Neural cell (in vitro differentiated cells): ENCODE results near the gene FREY1.
A peak's percentile ranks its signal among the peaks of the same experiment; 100 is the strongest.

Experiments used
- EP300 ChIP-seq: fragments of 450-650 bp; conservative IDR thresholded peaks from 2 replicates; pipeline ENCODE4 v1.6.1; 2014; ENCODE audit warnings: antibody characterized with exemption, mild to moderate bottlenecking, moderate library complexity; ENCODE audit not compliant: poor library complexity, severe bottlenecking
- EZH2 ChIP-seq: fragments of 200-600, 300-800 bp; shearing (Covaris generic), sonication (generic); IDR thresholded peaks from 2 replicates; pipeline ENCODE4 v1.6.1; 2014; ENCODE audit warnings: antibody characterized with exemption, low read length, borderline replicate concordance, mild to moderate bottlenecking; ENCODE audit not compliant: insufficient read depth, poor library complexity, severe bottlenecking
- POLR2AphosphoS5 ChIP-seq: IDR thresholded peaks from 2 replicates; pipeline ENCODE4 v1.6.1; 2012
- SMC3 ChIP-seq: fragments of 450-650 bp; conservative IDR thresholded peaks from 2 replicates; pipeline ENCODE4 v1.6.1; 2014; ENCODE audit warnings: antibody characterized with exemption, mild to moderate bottlenecking, moderate library complexity; ENCODE audit not compliant: poor library complexity
- TF ChIP-seq, protein P1 (sequence below): IDR thresholded peaks from 2 replicates; pipeline ENCODE4 v1.6.1; 2012; ENCODE audit warnings: borderline replicate concordance
- TF ChIP-seq, protein P2 (sequence below): fragments of 450-650 bp; IDR thresholded peaks from 2 replicates; pipeline ENCODE4 v1.5.1; 2014; ENCODE audit warnings: antibody characterized with exemption, mild to moderate bottlenecking, moderate library complexity; ENCODE audit not compliant: poor library complexity, severe bottlenecking

DNA sequence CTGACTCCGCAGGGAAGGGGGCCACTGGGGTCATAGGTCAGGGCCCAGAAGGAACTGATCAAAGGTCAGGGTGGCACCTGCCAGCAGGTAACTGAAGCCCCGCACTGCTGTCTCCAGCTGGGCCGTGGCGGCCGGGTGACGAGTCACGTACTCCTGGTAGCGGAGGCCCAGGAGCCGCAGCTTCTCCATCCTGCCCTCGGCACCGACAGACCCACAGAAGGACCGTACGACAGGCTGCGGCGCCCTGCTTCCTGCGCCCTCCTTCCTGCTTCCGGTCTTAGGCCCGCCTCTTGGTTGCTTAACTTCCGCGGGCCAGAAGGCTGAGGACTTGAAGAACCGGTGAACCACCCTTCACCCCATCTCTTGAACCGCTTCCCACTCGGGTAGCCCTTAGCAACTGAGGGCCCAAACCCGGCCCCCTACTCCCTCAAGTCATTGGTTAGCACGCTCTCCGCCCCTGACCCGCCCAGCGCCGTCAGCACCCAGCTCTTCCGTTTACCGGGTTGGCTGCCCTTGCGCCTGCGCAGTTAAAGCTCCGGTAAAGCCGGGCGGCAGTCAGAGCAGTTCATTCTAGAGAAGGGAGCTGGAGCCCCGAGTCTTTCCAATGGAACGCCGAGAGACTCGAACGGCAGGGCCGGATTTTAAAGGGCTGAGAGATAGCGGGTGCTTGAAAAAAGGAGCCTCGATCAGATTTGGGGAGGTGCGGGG, 10.7 kb upstream of the FREY1 start, which contains the start of gene PEX16:
- no peak for TF ChIP-seq EZH2
- no peak for TF ChIP-seq SMC3
- TF ChIP-seq, protein P1, sequence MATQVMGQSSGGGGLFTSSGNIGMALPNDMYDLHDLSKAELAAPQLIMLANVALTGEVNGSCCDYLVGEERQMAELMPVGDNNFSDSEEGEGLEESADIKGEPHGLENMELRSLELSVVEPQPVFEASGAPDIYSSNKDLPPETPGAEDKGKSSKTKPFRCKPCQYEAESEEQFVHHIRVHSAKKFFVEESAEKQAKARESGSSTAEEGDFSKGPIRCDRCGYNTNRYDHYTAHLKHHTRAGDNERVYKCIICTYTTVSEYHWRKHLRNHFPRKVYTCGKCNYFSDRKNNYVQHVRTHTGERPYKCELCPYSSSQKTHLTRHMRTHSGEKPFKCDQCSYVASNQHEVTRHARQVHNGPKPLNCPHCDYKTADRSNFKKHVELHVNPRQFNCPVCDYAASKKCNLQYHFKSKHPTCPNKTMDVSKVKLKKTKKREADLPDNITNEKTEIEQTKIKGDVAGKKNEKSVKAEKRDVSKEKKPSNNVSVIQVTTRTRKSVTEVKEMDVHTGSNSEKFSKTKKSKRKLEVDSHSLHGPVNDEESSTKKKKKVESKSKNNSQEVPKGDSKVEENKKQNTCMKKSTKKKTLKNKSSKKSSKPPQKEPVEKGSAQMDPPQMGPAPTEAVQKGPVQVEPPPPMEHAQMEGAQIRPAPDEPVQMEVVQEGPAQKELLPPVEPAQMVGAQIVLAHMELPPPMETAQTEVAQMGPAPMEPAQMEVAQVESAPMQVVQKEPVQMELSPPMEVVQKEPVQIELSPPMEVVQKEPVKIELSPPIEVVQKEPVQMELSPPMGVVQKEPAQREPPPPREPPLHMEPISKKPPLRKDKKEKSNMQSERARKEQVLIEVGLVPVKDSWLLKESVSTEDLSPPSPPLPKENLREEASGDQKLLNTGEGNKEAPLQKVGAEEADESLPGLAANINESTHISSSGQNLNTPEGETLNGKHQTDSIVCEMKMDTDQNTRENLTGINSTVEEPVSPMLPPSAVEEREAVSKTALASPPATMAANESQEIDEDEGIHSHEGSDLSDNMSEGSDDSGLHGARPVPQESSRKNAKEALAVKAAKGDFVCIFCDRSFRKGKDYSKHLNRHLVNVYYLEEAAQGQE: no peak
- TF ChIP-seq, protein P2, sequence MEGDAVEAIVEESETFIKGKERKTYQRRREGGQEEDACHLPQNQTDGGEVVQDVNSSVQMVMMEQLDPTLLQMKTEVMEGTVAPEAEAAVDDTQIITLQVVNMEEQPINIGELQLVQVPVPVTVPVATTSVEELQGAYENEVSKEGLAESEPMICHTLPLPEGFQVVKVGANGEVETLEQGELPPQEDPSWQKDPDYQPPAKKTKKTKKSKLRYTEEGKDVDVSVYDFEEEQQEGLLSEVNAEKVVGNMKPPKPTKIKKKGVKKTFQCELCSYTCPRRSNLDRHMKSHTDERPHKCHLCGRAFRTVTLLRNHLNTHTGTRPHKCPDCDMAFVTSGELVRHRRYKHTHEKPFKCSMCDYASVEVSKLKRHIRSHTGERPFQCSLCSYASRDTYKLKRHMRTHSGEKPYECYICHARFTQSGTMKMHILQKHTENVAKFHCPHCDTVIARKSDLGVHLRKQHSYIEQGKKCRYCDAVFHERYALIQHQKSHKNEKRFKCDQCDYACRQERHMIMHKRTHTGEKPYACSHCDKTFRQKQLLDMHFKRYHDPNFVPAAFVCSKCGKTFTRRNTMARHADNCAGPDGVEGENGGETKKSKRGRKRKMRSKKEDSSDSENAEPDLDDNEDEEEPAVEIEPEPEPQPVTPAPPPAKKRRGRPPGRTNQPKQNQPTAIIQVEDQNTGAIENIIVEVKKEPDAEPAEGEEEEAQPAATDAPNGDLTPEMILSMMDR: no peak
- TF ChIP-seq EP300: peak; percentile 65
- TF ChIP-seq POLR2AphosphoS5: peak; percentile 73
